ENCODE measurements around the gene IL12B. TPM values are rescaled to one million over a fixed set of nuclear protein-coding genes. Genes with fewer than 3 reads are reported as not detected.
"Not testable (repeated sequence)": the region's sequence is repeated elsewhere in the genome, so short reads cannot be mapped to it uniquely, and the experiment has no call there.

Gene IL12B
- total RNA-seq, 1 donor from 2014 or later = not detected

GRCh38 chr5:159303286-159303685 lies 27.0 kb downstream of the IL12B start:
- H3K4me1 Mint-ChIP-seq (ENCODE audit: low read depth) = no peaks in the 10 kb centered on the region
- intact Hi-C loops (cut with micrococcal nuclease) = no loop called here
- H3K36me3 Mint-ChIP-seq (ENCODE audit: low read depth) = peaks cover 5% of the 10 kb centered on the region
- peaks cover 35% of the 10 kb centered on the region for H3K9me3 Mint-ChIP-seq
- no peak overlapping the region for H3K27ac Mint-ChIP-seq
- no peak for DNase-seq (ENCODE audit: low spot score)
- peaks cover 13% of the 10 kb centered on the region for H3K27me3 Mint-ChIP-seq (ENCODE audit: insufficient read depth)
- no peak overlapping the region for H3K4me3 Mint-ChIP-seq

GRCh38 chr5:159301929-159302860 lies 28.1 kb downstream of the IL12B start:
- H3K27ac Mint-ChIP-seq; H3K4me3 Mint-ChIP-seq; DNase-seq (ENCODE audit: low spot score); H3K36me3 Mint-ChIP-seq (ENCODE audit: low read depth); intact Hi-C loops (cut with micrococcal nuclease); H3K4me1 Mint-ChIP-seq (ENCODE audit: low read depth): not testable (repeated sequence)
- peaks cover 44% of the 10 kb centered on the region for H3K9me3 Mint-ChIP-seq
- peaks cover 11% of the 10 kb centered on the region for H3K27me3 Mint-ChIP-seq (ENCODE audit: insufficient read depth)

- H3K4me1 Mint-ChIP-seq (ENCODE audit: low read depth) = no peaks in the 10 kb centered on the region
- H3K9me3 Mint-ChIP-seq = peaks cover 44% of the 10 kb centered on the region
These were observed 28.8 kb downstream of the IL12B start for GRCh38 chr5:159301466-159301865.

GRCh38 chr5:159297300-159297699 lies 33.0 kb downstream of the IL12B start:
- not testable (repeated sequence) for H3K4me3 Mint-ChIP-seq

More at GRCh38 chr5:159301466-159301865, 28.8 kb downstream of the IL12B start:
- DNase-seq (ENCODE audit: low spot score) = no peak
- peaks cover 5% of the 10 kb centered on the region for H3K36me3 Mint-ChIP-seq (ENCODE audit: low read depth)
- H3K27me3 Mint-ChIP-seq (ENCODE audit: insufficient read depth) = peaks cover 11% of the 10 kb centered on the region
- H3K27ac Mint-ChIP-seq = no peak overlapping the region
- no peak overlapping the region for H3K4me3 Mint-ChIP-seq
- intact Hi-C loops (cut with micrococcal nuclease) = no loop called here

GRCh38 chr5:159294921-159295320 lies 35.4 kb downstream of the IL12B start:
- no peak for DNase-seq (ENCODE audit: low spot score)
- no peaks in the 10 kb centered on the region for H3K4me1 Mint-ChIP-seq (ENCODE audit: low read depth)
- peaks cover 21% of the 10 kb centered on the region for H3K9me3 Mint-ChIP-seq
- H3K27ac Mint-ChIP-seq = no peak overlapping the region
- no peak overlapping the region for H3K4me3 Mint-ChIP-seq
- H3K27me3 Mint-ChIP-seq (ENCODE audit: insufficient read depth) = peaks cover 5% of the 10 kb centered on the region
- H3K36me3 Mint-ChIP-seq (ENCODE audit: low read depth) = no peaks in the 10 kb centered on the region
- intact Hi-C loops (cut with micrococcal nuclease) = no loop called here

More at GRCh38 chr5:159297300-159297699, 33.0 kb downstream of the IL12B start:
- H3K36me3 Mint-ChIP-seq (ENCODE audit: low read depth); H3K27me3 Mint-ChIP-seq (ENCODE audit: insufficient read depth); DNase-seq (ENCODE audit: low spot score); H3K27ac Mint-ChIP-seq; intact Hi-C loops (cut with micrococcal nuclease); H3K4me1 Mint-ChIP-seq (ENCODE audit: low read depth): not testable (repeated sequence)
- H3K9me3 Mint-ChIP-seq = peaks cover 32% of the 10 kb centered on the region

GRCh38 chr5:159290741-159291140 lies 39.5 kb downstream of the IL12B start:
- no peaks in the 10 kb centered on the region for H3K4me1 Mint-ChIP-seq (ENCODE audit: low read depth)
- no peak overlapping the region for H3K27ac Mint-ChIP-seq
- no peak overlapping the region for H3K4me3 Mint-ChIP-seq
- H3K36me3 Mint-ChIP-seq (ENCODE audit: low read depth) = no peaks in the 10 kb centered on the region
- intact Hi-C loops (cut with micrococcal nuclease) = no loop called here
- H3K9me3 Mint-ChIP-seq = no peaks in the 10 kb centered on the region
- H3K27me3 Mint-ChIP-seq (ENCODE audit: insufficient read depth) = peaks cover 5% of the 10 kb centered on the region
- DNase-seq (ENCODE audit: low spot score) = no peak

GRCh38 chr5:159286420-159287035 lies 43.8 kb downstream of the IL12B start:
- Mint-ChIP-seq H3K4me3 (no peak overlapping the region), H3K9me3 (no peaks in the 10 kb centered on the region), H3K4me1 (ENCODE audit: low read depth) (no peaks in the 10 kb centered on the region), H3K27me3 (ENCODE audit: insufficient read depth) (peaks cover under 1% of the 10 kb centered on the region), H3K27ac (no peak overlapping the region), H3K36me3 (ENCODE audit: low read depth) (peaks cover 8% of the 10 kb centered on the region)
- no peak for DNase-seq (ENCODE audit: low spot score)
- intact Hi-C loops (cut with micrococcal nuclease) = loop anchor here (1.0 to 5.0 kb wide), 4 partner anchors 231 to 701 kb away; partner anchors contain the start of gene ADRA1B

GRCh38 chr5:159274676-159275075 lies 55.6 kb downstream of the IL12B start:
- no peaks in the 10 kb centered on the region for H3K9me3 Mint-ChIP-seq
- DNase-seq (ENCODE audit: low spot score) = no peak
- H3K4me3 Mint-ChIP-seq = no peak overlapping the region
- H3K27ac Mint-ChIP-seq = no peak overlapping the region
- no peaks in the 10 kb centered on the region for H3K27me3 Mint-ChIP-seq (ENCODE audit: insufficient read depth)
- intact Hi-C loops (cut with micrococcal nuclease) = no loop called here
- H3K36me3 Mint-ChIP-seq (ENCODE audit: low read depth) = peaks cover 42% of the 10 kb centered on the region
- H3K4me1 Mint-ChIP-seq (ENCODE audit: low read depth) = peaks cover 18% of the 10 kb centered on the region

- Mint-ChIP-seq H3K27ac (no peak overlapping the region), H3K4me3 (no peak overlapping the region), H3K4me1 (ENCODE audit: low read depth) (peaks cover 26% of the 10 kb centered on the region), H3K36me3 (ENCODE audit: low read depth) (peaks cover 41% of the 10 kb centered on the region), H3K9me3 (no peaks in the 10 kb centered on the region), H3K27me3 (ENCODE audit: insufficient read depth) (no peaks in the 10 kb centered on the region)
- no peak for DNase-seq (ENCODE audit: low spot score)
- intact Hi-C loops (cut with micrococcal nuclease) = no loop called here
These were observed 56.4 kb downstream of the IL12B start for GRCh38 chr5:159273923-159274322.

GRCh38 chr5:159269723-159270122 lies 60.6 kb downstream of the IL12B start:
- Mint-ChIP-seq H3K27me3 (ENCODE audit: insufficient read depth) (no peaks in the 10 kb centered on the region), H3K36me3 (ENCODE audit: low read depth) (peaks cover 51% of the 10 kb centered on the region), H3K9me3 (peaks cover 20% of the 10 kb centered on the region), H3K27ac (no peak overlapping the region), H3K4me3 (no peak overlapping the region), H3K4me1 (ENCODE audit: low read depth) (peaks cover 27% of the 10 kb centered on the region)
- DNase-seq (ENCODE audit: low spot score) = no peak
- intact Hi-C loops (cut with micrococcal nuclease) = no loop called here

GRCh38 chr5:159266764-159267163 lies 63.5 kb downstream of the IL12B start:
- intact Hi-C loops (cut with micrococcal nuclease); H3K27ac Mint-ChIP-seq; DNase-seq (ENCODE audit: low spot score); H3K27me3 Mint-ChIP-seq (ENCODE audit: insufficient read depth); H3K4me3 Mint-ChIP-seq: not testable (repeated sequence)
- Mint-ChIP-seq H3K9me3 (peaks cover 20% of the 10 kb centered on the region), H3K36me3 (ENCODE audit: low read depth) (peaks cover 45% of the 10 kb centered on the region), H3K4me1 (ENCODE audit: low read depth) (peaks cover 40% of the 10 kb centered on the region)

All from activated T-helper 1 cell treated with anti-CD3 and anti-CD28 coated beads, Interleukin-12 subunit alpha, Interleukin-12 subunit beta, Interleukin-2, Interleukin-4 antibody, amounts not matched to agents 30 ng/mL and 10 ng/mL and 1 ng/mL, durations not matched to agents 14 hours and 24 hours and 36 hours (primary cell).